Esophagus squamous epithelium (tissue), 4 donors: ENCODE data around the gene DLEC1.

ENCODE experiments used
- CTCF ChIP-seq, 6 experiments: fragments of 450-650 bp in 4 of 6; fragments of 200-600 bp in 2 of 6; sonication (generic) in 2 of 6; IDR thresholded peaks; one replicate each; pipeline ENCODE4 v1.5.1; 2016 to 2019; ENCODE audit warnings: antibody characterized with exemption in 6 of 6, mild to moderate bottlenecking in 4 of 6, moderate library complexity in 4 of 6
- POLR2A ChIP-seq, 4 donors: fragments of 450-650 bp; IDR thresholded peaks; one replicate each; pipeline ENCODE4 v1.6.1; 2017; ENCODE audit warnings: antibody characterized with exemption in 4 of 4, mild to moderate bottlenecking in 4 of 4, moderate library complexity in 3 of 4

GRCh38 chr3:38163117-38163840 lies 124.3 kb downstream of the DLEC1 start:
- peak in 4 of 6 experiments; percentile 13 to 35 (median 22) for TF ChIP-seq CTCF (IDR thresholded peaks at IDR 0.05)
- TF ChIP-seq POLR2A (IDR thresholded peaks at IDR 0.05) = no peak
